ENCODE data around the gene ZBTB32. TPM values are rescaled to one million over a fixed set of nuclear protein-coding genes. Genes with fewer than 3 reads are reported as not detected.

Gene ZBTB32
- total RNA-seq, 1 experiment from 2014 or later: not detected

DNA sequence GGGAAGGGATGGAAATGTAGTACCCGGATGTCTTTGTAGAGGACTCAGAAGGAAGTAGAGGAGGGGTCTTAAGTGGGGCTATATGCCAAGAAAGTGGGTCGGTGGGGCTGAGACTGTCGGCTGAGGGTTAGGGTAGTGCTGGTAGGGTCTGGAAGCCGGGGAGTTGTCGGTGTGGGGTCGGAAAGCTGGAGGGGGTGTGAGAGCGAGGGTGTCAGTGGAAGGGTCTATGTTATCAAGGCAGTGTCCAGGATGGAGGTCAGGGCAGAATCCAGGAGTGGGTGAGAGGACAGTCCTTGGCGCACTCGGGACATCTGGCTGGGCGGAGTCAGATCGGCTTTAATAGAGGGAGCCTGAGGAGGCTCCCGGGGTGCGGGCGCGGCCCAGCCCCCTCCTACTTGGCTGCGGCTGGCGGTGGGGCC, 50.8 kb downstream of the ZBTB32 start:
- Histone ChIP-seq H3K27ac (no peak overlapping the region), H3K9me2 (ENCODE audit: insufficient read depth) (no peaks in the 10 kb centered on the region), H3K36me3 (ENCODE audit: low read depth) (no peaks in the 10 kb centered on the region; the same call in 1 of the 2 replicates), H4K20me1 (ENCODE audit: insufficient read depth) (peaks cover 4% of the 10 kb centered on the region; the same call in 1 of the 2 replicates), H3K4me2 (no peak overlapping the region), H3K9me3 (ENCODE audit: insufficient read depth, low read depth) (no peaks in the 10 kb centered on the region), H3F3A (ENCODE audit: insufficient read depth, low read depth) (peaks cover 8% of the 10 kb centered on the region; the same call in 1 of the 2 replicates), H2AFZ (no peak overlapping the region), H3K4me3 (no peak overlapping the region), H3K4me1 (replicated peaks; ENCODE audit: insufficient read depth) (peaks cover 19% of the 10 kb centered on the region), H3K79me2 (ENCODE audit: low read depth) (peaks cover 16% of the 10 kb centered on the region), H3K27me3 (ENCODE audit: insufficient read depth, low read depth) (no peaks in the 10 kb centered on the region)
- ChIA-PET POLR2A (ENCODE audit: unreplicated experiment) (no interaction called here), CTCF (no interaction called here)
- DNase-seq: no peak
- intact Hi-C loops (cut with micrococcal nuclease; ENCODE audit: unreplicated experiment): no loop called here
- TF ChIP-seq, protein P1, sequence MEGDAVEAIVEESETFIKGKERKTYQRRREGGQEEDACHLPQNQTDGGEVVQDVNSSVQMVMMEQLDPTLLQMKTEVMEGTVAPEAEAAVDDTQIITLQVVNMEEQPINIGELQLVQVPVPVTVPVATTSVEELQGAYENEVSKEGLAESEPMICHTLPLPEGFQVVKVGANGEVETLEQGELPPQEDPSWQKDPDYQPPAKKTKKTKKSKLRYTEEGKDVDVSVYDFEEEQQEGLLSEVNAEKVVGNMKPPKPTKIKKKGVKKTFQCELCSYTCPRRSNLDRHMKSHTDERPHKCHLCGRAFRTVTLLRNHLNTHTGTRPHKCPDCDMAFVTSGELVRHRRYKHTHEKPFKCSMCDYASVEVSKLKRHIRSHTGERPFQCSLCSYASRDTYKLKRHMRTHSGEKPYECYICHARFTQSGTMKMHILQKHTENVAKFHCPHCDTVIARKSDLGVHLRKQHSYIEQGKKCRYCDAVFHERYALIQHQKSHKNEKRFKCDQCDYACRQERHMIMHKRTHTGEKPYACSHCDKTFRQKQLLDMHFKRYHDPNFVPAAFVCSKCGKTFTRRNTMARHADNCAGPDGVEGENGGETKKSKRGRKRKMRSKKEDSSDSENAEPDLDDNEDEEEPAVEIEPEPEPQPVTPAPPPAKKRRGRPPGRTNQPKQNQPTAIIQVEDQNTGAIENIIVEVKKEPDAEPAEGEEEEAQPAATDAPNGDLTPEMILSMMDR (conservative IDR thresholded peaks at IDR 0.05): no peak
- TF ChIP-seq EZH2 (IDR thresholded peaks at IDR 0.05; ENCODE audit: low read depth): no peak
- BruUV-seq (replicated peaks): no TSS peak

DNA sequence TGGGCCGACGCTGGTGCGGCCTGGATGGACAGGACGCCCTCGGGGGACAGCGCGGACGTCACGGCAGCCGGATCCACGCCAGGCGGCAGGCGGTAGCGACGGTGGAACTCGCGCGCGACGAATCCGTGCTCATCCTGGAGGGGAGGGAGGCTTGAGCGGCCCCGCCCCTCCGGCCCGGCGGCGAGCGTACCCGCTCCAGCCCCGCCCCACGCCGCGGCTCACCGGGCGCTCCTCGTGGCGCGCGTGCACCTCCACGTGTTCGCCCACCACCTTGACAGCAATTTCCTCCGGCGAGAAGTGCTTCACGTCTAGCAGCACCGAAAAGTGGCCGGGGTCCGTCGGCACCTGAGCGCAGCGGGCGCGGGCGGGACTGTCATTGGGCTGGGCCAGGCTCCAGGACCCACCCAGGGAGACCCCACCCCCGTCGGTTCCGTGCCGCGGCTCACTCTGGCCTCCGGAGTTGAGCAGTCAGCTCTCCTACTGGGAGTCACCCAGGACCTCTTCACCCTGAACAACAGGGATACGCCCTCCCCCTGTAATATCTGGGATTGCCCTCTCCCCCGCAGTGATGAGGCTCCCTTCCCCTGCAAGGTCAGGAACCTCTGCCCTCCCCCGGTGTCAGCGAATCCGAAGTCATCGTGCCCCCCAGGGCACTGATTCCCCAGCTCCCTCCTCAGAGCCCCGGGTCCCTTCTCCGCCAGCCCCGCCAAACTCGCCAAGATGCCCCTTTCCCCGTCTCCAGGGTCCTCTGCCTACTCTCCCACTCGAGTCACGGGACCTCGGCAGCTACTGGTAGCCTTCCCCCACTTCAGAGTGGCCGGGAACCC, 51.4 kb downstream of the ZBTB32 start:
- intact Hi-C loops (cut with micrococcal nuclease; ENCODE audit: unreplicated experiment): no loop called here
- Histone ChIP-seq H3F3A (ENCODE audit: insufficient read depth, low read depth) (peaks cover 13% of the 10 kb centered on the region), H3K79me2 (ENCODE audit: low read depth) (peaks cover 19% of the 10 kb centered on the region), H3K4me3 (no peak overlapping the region), H3K27ac (no peak overlapping the region), H3K36me3 (ENCODE audit: low read depth) (no peaks in the 10 kb centered on the region; the same call in 1 of the 2 replicates), H2AFZ (no peak overlapping the region), H4K20me1 (ENCODE audit: insufficient read depth) (peaks cover 4% of the 10 kb centered on the region; the same call in 1 of the 2 replicates), H3K9me2 (ENCODE audit: insufficient read depth) (no peaks in the 10 kb centered on the region), H3K4me2 (no peak overlapping the region), H3K9me3 (ENCODE audit: insufficient read depth, low read depth) (no peaks in the 10 kb centered on the region), H3K4me1 (replicated peaks; ENCODE audit: insufficient read depth) (peaks cover 13% of the 10 kb centered on the region), H3K27me3 (ENCODE audit: insufficient read depth, low read depth) (no peaks in the 10 kb centered on the region)
- TF ChIP-seq, protein P1 (conservative IDR thresholded peaks at IDR 0.05): no peak
- TF ChIP-seq EZH2 (IDR thresholded peaks at IDR 0.05; ENCODE audit: low read depth): no peak
- ChIA-PET CTCF (no interaction called here), POLR2A (ENCODE audit: unreplicated experiment) (no interaction called here)
- no TSS peak for BruUV-seq (replicated peaks)
- no peak for DNase-seq

DNA sequence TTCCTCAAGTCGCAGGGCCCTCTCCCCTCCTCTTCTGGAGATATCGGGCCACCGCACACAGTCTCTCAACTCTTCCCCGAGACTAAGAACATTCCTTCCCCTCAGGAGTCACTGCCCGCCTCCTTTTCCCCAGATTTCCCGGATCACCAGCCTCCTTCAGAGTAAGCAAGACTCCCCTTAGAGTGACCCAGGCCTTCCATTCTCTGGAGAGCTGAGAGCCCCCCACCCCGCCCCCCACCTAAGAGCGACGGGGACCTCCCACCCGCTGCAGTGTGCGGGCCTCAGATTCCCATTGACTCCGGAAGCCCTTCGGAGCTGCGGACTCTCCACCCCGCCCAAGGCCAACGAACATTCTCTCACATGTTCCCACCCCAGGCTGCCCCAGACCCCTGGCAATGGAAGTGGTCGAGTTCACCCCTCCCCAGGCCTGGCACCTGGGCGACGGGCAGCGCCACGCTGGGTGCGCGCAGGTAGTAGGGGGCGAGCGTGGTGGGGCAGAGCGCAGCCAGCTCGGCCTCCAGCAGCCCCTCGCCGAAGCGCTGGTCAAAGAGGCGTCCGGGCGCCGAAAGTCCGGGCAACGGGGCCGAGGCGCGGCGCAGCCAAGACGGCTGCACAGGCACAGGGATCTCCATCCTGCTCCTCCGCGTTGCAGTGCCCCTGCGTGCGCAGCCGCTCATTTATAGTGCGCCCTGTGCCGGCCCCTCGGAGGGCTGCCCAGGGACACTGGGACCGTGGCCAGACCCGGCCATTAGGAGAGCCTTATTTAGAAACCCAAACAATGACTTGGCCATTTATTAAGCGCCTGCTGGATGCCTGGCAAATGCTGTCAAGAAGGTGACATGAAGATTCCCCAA, 52.2 kb downstream of the ZBTB32 start, which contains the start of gene HSPB6:
Gene HSPB6 (minus strand): TSS at position 653 of the 854 bp plus-strand sequence. CDS start 21 bp downstream, at position 632.
- no TSS peak for BruUV-seq (replicated peaks)
- Histone ChIP-seq H3K79me2 (ENCODE audit: low read depth) (peaks cover 19% of the 10 kb centered on the region), H3K9me3 (ENCODE audit: insufficient read depth, low read depth) (no peaks in the 10 kb centered on the region), H3K4me3 (peak within 1 kb of the TSS; percentile 67), H2AFZ (peak within 1 kb of the TSS; percentile 75), H4K20me1 (ENCODE audit: insufficient read depth) (peaks cover 4% of the 10 kb centered on the region; the same call in 1 of the 2 replicates), H3K4me1 (replicated peaks; ENCODE audit: insufficient read depth) (peaks cover 13% of the 10 kb centered on the region), H3K27me3 (ENCODE audit: insufficient read depth, low read depth) (no peaks in the 10 kb centered on the region), H3K36me3 (ENCODE audit: low read depth) (no peaks in the 10 kb centered on the region; the same call in 1 of the 2 replicates), H3F3A (ENCODE audit: insufficient read depth, low read depth) (peaks cover 19% of the 10 kb centered on the region), H3K27ac (peak within 1 kb of the TSS; percentile 67), H3K4me2 (peak within 1 kb of the TSS; percentile 95), H3K9me2 (ENCODE audit: insufficient read depth) (no peaks in the 10 kb centered on the region)
- intact Hi-C loops (cut with micrococcal nuclease; ENCODE audit: unreplicated experiment): no loop called here
- no peak for DNase-seq
- CTCF ChIA-PET: no interaction called here
- POLR2A ChIA-PET (ENCODE audit: unreplicated experiment): interaction anchor here (0.6 kb wide), 1 partner anchor 8 kb away, joined by 6 read pairs; the partner anchor contains the start of gene LIN37
- no peak for TF ChIP-seq EZH2 (IDR thresholded peaks at IDR 0.05; ENCODE audit: low read depth)
- TF ChIP-seq, protein P1 (conservative IDR thresholded peaks at IDR 0.05): no peak
